Keratinocyte (primary cell): ENCODE measurements around the gene MGAT5. TPM values are rescaled to one million over a fixed set of nuclear protein-coding genes. Genes with fewer than 3 reads are reported as not detected.

ENCODE experiments used
- DNase-seq: peaks from one replicate; pipeline ENCODE4 v3.0.0-alpha.2; 2011; ENCODE audit warnings: low read depth, missing footprints, low spot score
- FAIRE-seq: peaks from 2 replicates; lab custom pipeline; 2011; peaks lifted over from hg19 to GRCh38; lab: Jason Lieb, UNC
- H2AFZ ChIP-seq: 2 replicates; pipeline ENCODE4 v1.6.0; 2012; ENCODE audit warnings: low read length, control low read depth, inconsistent platforms; ENCODE audit not compliant: control insufficient read depth
- H3K27ac ChIP-seq: 2 replicates; pipeline ENCODE4 v1.5.1; 2011; ENCODE audit warnings: low read length; ENCODE audit not compliant: control insufficient read depth, insufficient read depth
- H3K27me3 ChIP-seq: 3 replicates; pipeline ENCODE4 v1.6.0; 2011; ENCODE audit warnings: low read length; ENCODE audit not compliant: control insufficient read depth, insufficient read depth; ENCODE audit errors: extremely low read depth
- H3K36me3 ChIP-seq, 2 experiments: 2 replicates in 1 of 2; 3 replicates in 1 of 2; pipeline ENCODE4 v1.5.1; 2011; ENCODE audit warnings: low read length in 2 of 2, mild to moderate bottlenecking in 1 of 2; ENCODE audit not compliant: control insufficient read depth in 2 of 2, insufficient read depth in 2 of 2; ENCODE audit errors: extremely low read depth in 1 of 2
- H3K4me1 ChIP-seq: 3 replicates; pipeline ENCODE4 v1.5.1; 2011; ENCODE audit warnings: low read length; ENCODE audit not compliant: control insufficient read depth, insufficient read depth; ENCODE audit errors: extremely low read depth
- H3K4me2 ChIP-seq: 3 replicates; pipeline ENCODE4 v1.6.0; 2011; ENCODE audit warnings: low read depth, low read length; ENCODE audit not compliant: control insufficient read depth, insufficient read depth; ENCODE audit errors: extremely low read depth
- H3K4me3 ChIP-seq, 3 experiments: fragments of 200-600 bp in 1 of 3; sonication (generic) in 1 of 3; 2 replicates in 2 of 3; 3 replicates in 1 of 3; pipeline ENCODE4 v1.5.1; 2011 to 2016; ENCODE audit warnings: low read length in 3 of 3, mild to moderate bottlenecking in 3 of 3, control low read depth in 2 of 3, inconsistent platforms in 1 of 3, low read depth in 1 of 3, mixed read lengths in 1 of 3, mixed run types in 1 of 3, moderate library complexity in 1 of 3; ENCODE audit not compliant: control insufficient read depth in 2 of 3, insufficient read depth in 2 of 3; ENCODE audit errors: extremely low read depth in 1 of 3
- H3K79me2 ChIP-seq: 2 replicates; pipeline ENCODE4 v1.6.0; 2012; ENCODE audit warnings: low read length; ENCODE audit not compliant: control insufficient read depth, insufficient read depth
- H3K9ac ChIP-seq: 3 replicates; pipeline ENCODE4 v1.6.0; 2011; ENCODE audit warnings: low read length; ENCODE audit not compliant: control insufficient read depth, insufficient read depth; ENCODE audit errors: extremely low read depth
- H3K9me1 ChIP-seq: 3 replicates; pipeline ENCODE4 v1.6.0; 2011; ENCODE audit warnings: low read length; ENCODE audit not compliant: control insufficient read depth, insufficient read depth; ENCODE audit errors: extremely low read depth
- H3K9me3 ChIP-seq: 2 replicates; pipeline ENCODE4 v1.5.1; 2012; ENCODE audit warnings: low read depth, low read length; ENCODE audit not compliant: control insufficient read depth
- H4K20me1 ChIP-seq: 3 replicates; pipeline ENCODE4 v1.6.0; 2011; ENCODE audit warnings: low read length; ENCODE audit not compliant: control insufficient read depth, insufficient read depth; ENCODE audit errors: extremely low read depth
- CTCF ChIP-seq, 3 experiments: IDR thresholded peaks in 1 of 3; conservative IDR thresholded peaks in 1 of 3; optimal IDR thresholded peaks in 1 of 3; 2 replicates in 2 of 3; 3 replicates in 1 of 3; pipeline versions ENCODE3 to v1.5.1; 2011; ENCODE audit warnings: low read length in 3 of 3, mild to moderate bottlenecking in 3 of 3, moderate library complexity in 2 of 3, control low read depth in 1 of 3, inconsistent platforms in 1 of 3; ENCODE audit not compliant: insufficient read depth in 2 of 3; ENCODE audit errors: extremely low read depth in 1 of 3
- EZH2 ChIP-seq: IDR thresholded peaks from one replicate; pipeline ENCODE4 v1.6.1; 2012; ENCODE audit warnings: inconsistent platforms, mild to moderate bottlenecking, low read length, moderate library complexity
- dilution Hi-C: fragments of 300-500 bp; cut with MboI; formaldehyde crosslinking; loops from one replicate; pipeline ENCODE4 v1.7.0; 2020; ENCODE audit warnings: low sequenced_read_pairs; ENCODE audit not compliant: extremely low pct_ligation_motif_present
- polyA plus RNA-seq, 5 experiments: library from polyadenylated mRNA; depleted of rRNA in 3 of 5; stranded (reverse) in 3 of 5; stranded (forward) in 1 of 5; unstranded in 1 of 5; fragments of >200 nt; gene quantifications; 1 replicate in 1 of 5; 2 replicates in 3 of 5; 3 replicates in 1 of 5; pipeline versions ENCODE4 v1.2.1 to v1.2.3, GENCODE V29; 2011 to 2012; ENCODE audit warnings: missing spikeins in 2 of 5, low read depth in 1 of 5, low replicate concordance in 1 of 5

Gene MGAT5
- polyA plus RNA-seq, 1 donor (not counting 4 experiments of a cell fraction or from before 2014, with no cell fraction given) = 23.0 TPM

GRCh38 chr2:134273256-134273983 is 19.5 kb downstream of the MGAT5 start:
- no peak for TF ChIP-seq CTCF (optimal IDR thresholded peaks at IDR 0.05 in 1 of 3, IDR thresholded peaks at IDR 0.05 in 1 of 3, conservative IDR thresholded peaks at IDR 0.05 in 1 of 3; ENCODE audit: extremely low read depth in 1 of 3, insufficient read depth in 2 of 3, low read length in 3 of 3)
- no peak for TF ChIP-seq EZH2
- no peaks in the 10 kb centered on the region for H3K9me3 ChIP-seq

GRCh38 chr2:134274121-134274520 is 20.2 kb downstream of the MGAT5 start:
- TF ChIP-seq CTCF (optimal IDR thresholded peaks at IDR 0.05 in 1 of 3, IDR thresholded peaks at IDR 0.05 in 1 of 3, conservative IDR thresholded peaks at IDR 0.05 in 1 of 3; ENCODE audit: extremely low read depth in 1 of 3, insufficient read depth in 2 of 3, low read length in 3 of 3) = no peak
- no peak for TF ChIP-seq EZH2
- Histone ChIP-seq H2AFZ (no peak overlapping the region), H3K4me1 (no peaks in the 10 kb centered on the region), H3K9me1 (no peaks in the 10 kb centered on the region), H3K36me3 (peaks cover 7% of the 10 kb centered on the region in 2 experiments), H3K9me3 (no peaks in the 10 kb centered on the region), H3K79me2 (no peaks in the 10 kb centered on the region), H3K9ac (no peak overlapping the region), H3K27ac (no peak overlapping the region), H3K27me3 (no peaks in the 10 kb centered on the region), H3K4me3 (no peak overlapping the region), H3K4me2 (no peak overlapping the region), H4K20me1 (no peaks in the 10 kb centered on the region)
- dilution Hi-C loops = no loop called here
- DNase-seq (no peak), FAIRE-seq (no peak)

More at GRCh38 chr2:134273256-134273983, 19.5 kb downstream of the MGAT5 start:
- dilution Hi-C loops = no loop called here
- Histone ChIP-seq H4K20me1 (no peaks in the 10 kb centered on the region), H3K27ac (no peak overlapping the region), H3K9me1 (no peaks in the 10 kb centered on the region), H3K4me3 (no peak overlapping the region), H3K9ac (no peak overlapping the region), H3K4me1 (no peaks in the 10 kb centered on the region), H3K36me3 (peaks cover 5 to 7% of the 10 kb centered on the region in 2 experiments), H3K27me3 (no peaks in the 10 kb centered on the region), H3K79me2 (no peaks in the 10 kb centered on the region), H2AFZ (no peak overlapping the region), H3K4me2 (no peak overlapping the region)
- no peak for DNase-seq
- FAIRE-seq = no peak
